ENCODE results near the gene FAM149B1.

DNA sequence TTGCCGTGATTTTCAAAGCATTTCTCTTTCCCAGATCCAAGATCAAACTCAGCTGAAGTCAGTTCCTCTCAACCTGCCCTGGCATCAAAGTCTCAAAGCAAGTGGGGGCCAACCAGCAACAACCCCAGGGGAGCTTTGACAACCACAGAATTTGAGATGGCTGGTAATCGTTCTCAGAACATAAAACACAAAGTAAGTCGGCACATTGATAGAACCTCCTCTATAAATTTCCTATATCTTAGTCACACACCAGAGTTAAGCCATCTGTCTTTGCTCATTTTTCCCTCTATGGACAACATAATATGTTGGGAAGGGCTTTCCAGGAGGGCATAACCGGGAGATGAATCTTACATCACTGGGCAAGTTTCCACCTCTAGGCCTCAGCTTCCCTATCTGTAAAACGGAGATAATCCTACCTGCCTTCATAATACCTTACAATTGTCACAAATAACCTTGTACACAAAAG lies 80.4 kb downstream of the FAM149B1 start:
- TF ChIP-seq, protein P1, sequence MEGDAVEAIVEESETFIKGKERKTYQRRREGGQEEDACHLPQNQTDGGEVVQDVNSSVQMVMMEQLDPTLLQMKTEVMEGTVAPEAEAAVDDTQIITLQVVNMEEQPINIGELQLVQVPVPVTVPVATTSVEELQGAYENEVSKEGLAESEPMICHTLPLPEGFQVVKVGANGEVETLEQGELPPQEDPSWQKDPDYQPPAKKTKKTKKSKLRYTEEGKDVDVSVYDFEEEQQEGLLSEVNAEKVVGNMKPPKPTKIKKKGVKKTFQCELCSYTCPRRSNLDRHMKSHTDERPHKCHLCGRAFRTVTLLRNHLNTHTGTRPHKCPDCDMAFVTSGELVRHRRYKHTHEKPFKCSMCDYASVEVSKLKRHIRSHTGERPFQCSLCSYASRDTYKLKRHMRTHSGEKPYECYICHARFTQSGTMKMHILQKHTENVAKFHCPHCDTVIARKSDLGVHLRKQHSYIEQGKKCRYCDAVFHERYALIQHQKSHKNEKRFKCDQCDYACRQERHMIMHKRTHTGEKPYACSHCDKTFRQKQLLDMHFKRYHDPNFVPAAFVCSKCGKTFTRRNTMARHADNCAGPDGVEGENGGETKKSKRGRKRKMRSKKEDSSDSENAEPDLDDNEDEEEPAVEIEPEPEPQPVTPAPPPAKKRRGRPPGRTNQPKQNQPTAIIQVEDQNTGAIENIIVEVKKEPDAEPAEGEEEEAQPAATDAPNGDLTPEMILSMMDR (IDR thresholded peaks at IDR 0.05; ENCODE audit: low read depth, low read length) = no peak
- no peak for TF ChIP-seq POLR2A (IDR thresholded peaks at IDR 0.05; ENCODE audit: extremely low read depth, insufficient read length)
- TF ChIP-seq, protein P2, sequence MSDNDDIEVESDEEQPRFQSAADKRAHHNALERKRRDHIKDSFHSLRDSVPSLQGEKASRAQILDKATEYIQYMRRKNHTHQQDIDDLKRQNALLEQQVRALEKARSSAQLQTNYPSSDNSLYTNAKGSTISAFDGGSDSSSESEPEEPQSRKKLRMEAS (IDR thresholded peaks at IDR 0.05; ENCODE audit: low read depth, low read length) = no peak
- no peak for TF ChIP-seq MYC (IDR thresholded peaks at IDR 0.05; ENCODE audit: low read depth, low read length)

All from NB4 (cell line).